Stimulated activated CD4-positive, alpha-beta T cell treated with anti-CD3 and anti-CD28 coated beads, Interleukin-1b, Interleukin-23, amount 100 ng/mL, for 24 hours (primary cell): ENCODE results near the gene SMC5.
A peak's percentile ranks its signal among the peaks of the same experiment; 100 is the strongest.
"Not testable (repeated sequence)": the region's sequence is repeated elsewhere in the genome, so short reads cannot be mapped to it uniquely, and the experiment has no call there.

ENCODE experiments used
- DNase-seq, 4 experiments: peaks; one replicate each; pipeline ENCODE4 v3.0.0-alpha.2; 2020; ENCODE audit warnings: low read depth in 4 of 4, low spot score in 1 of 4

SMC5 gene

GRCh38 chr9:70258692-70259511 lies at the start of gene SMC5:
TSS of gene SMC5 (plus strand) at chr9:70258978. CDS start at chr9:70259079, 101 bp downstream.
- peak; percentile 65 to 78 (median 76) for DNase-seq

- no peak for DNase-seq
Observed at GRCh38 chr9:70217029-70217428, 41.7 kb upstream of the SMC5 start.

- no peak for DNase-seq
Observed at GRCh38 chr9:70218767-70219166, 40.0 kb upstream of the SMC5 start.

- DNase-seq, result no peak
Observed at GRCh38 chr9:70220216-70220615, 38.6 kb upstream of the SMC5 start.

GRCh38 chr9:70222354-70222753 lies 36.4 kb upstream of the SMC5 start:
- DNase-seq, result no peak

GRCh38 chr9:70228118-70228517 lies 30.7 kb upstream of the SMC5 start:
- DNase-seq, result no peak

GRCh38 chr9:70228611-70229010 lies 30.2 kb upstream of the SMC5 start:
- DNase-seq, result no peak

- DNase-seq, result no peak
Observed at GRCh38 chr9:70229026-70229425, 29.8 kb upstream of the SMC5 start.

GRCh38 chr9:70229579-70229978 lies 29.2 kb upstream of the SMC5 start:
- no peak for DNase-seq

GRCh38 chr9:70232476-70232875 lies 26.3 kb upstream of the SMC5 start:
- no peak for DNase-seq

- DNase-seq, result not testable (repeated sequence)
Observed at GRCh38 chr9:70234208-70234607, 24.6 kb upstream of the SMC5 start.

GRCh38 chr9:70245952-70246351 lies 12.8 kb upstream of the SMC5 start:
- not testable (repeated sequence) for DNase-seq

GRCh38 chr9:70250221-70250620 lies 8.6 kb upstream of the SMC5 start:
- DNase-seq, result no peak

- DNase-seq, result no peak
Observed at GRCh38 chr9:70255486-70255885, 3.3 kb upstream of the SMC5 start.

- DNase-seq, result no peak
Observed at GRCh38 chr9:70256123-70256551, 2.6 kb upstream of the SMC5 start.

- no peak for DNase-seq
Observed at GRCh38 chr9:70257502-70257901, 1.3 kb upstream of the SMC5 start.

- peak in 2 of 4 experiments; percentile 11 to 17 for DNase-seq
Observed at GRCh38 chr9:70257991-70258691, 637 bp upstream of the SMC5 start.

GRCh38 chr9:70259512-70259802 lies 679 bp downstream of the SMC5 start:
- no peak for DNase-seq

- no peak for DNase-seq
Observed at GRCh38 chr9:70260007-70260443, 1.2 kb downstream of the SMC5 start.

GRCh38 chr9:70260606-70261005 lies 1.8 kb downstream of the SMC5 start:
- DNase-seq, result no peak

- DNase-seq, result no peak
Observed at GRCh38 chr9:70261131-70261870, 2.5 kb downstream of the SMC5 start.

GRCh38 chr9:70262366-70262765 lies 3.6 kb downstream of the SMC5 start:
- DNase-seq, result no peak
